Uterus (tissue), 4 donors: ENCODE results near the gene ARHGAP15. TPM values are rescaled to one million over a fixed set of nuclear protein-coding genes. Genes with fewer than 3 reads are reported as not detected.

Source experiments
- DNase-seq, 2 donors: peaks; one replicate each; pipeline ENCODE4 v3.0.0-alpha.2; 2019 to 2020
- H3K27ac ChIP-seq, 2 donors: fragments of 200-600 bp; sonication (generic); 1 replicate in 1 of 2; 2 replicates in 1 of 2; pipeline ENCODE4 v1.5.1; 2016 to 2018
- H3K27me3 ChIP-seq, 2 donors: fragments of 200-600 bp; sonication (generic); one replicate each; pipeline ENCODE4 v1.5.1; 2018 to 2019; ENCODE audit warnings: control low read depth in 1 of 2
- H3K36me3 ChIP-seq, 2 donors: fragments of 200-600 bp; sonication (generic); one replicate each; pipeline ENCODE4 v1.5.1; 2019; ENCODE audit warnings: control low read depth in 1 of 2
- H3K4me1 ChIP-seq, 2 donors: fragments of 200-600 bp; sonication (generic); one replicate each; pipeline ENCODE4 v1.5.1; 2018 to 2019; ENCODE audit warnings: control low read depth in 1 of 2
- H3K4me3 ChIP-seq, 2 donors: fragments of 200-600 bp; sonication (generic); 1 replicate in 1 of 2; 2 replicates in 1 of 2; pipeline ENCODE4 v1.5.1; 2018 to 2019; ENCODE audit warnings: mild to moderate bottlenecking in 1 of 2
- H3K9me3 ChIP-seq, 2 donors: fragments of 200-600 bp; sonication (generic); one replicate each; pipeline ENCODE4 v1.5.1; 2019; ENCODE audit warnings: control low read depth in 1 of 2
- CTCF ChIP-seq, 4 experiments: fragments of 200-600 bp in 2 of 4; fragments of 450-650 bp in 2 of 4; sonication (generic) in 2 of 4; IDR thresholded peaks; one replicate each; pipeline ENCODE4 v1.5.1; 2016 to 2019; ENCODE audit warnings: antibody characterized with exemption in 4 of 4, mild to moderate bottlenecking in 2 of 4, moderate library complexity in 1 of 4
- POLR2A ChIP-seq, 2 donors: fragments of 450-650 bp; IDR thresholded peaks; one replicate each; pipeline ENCODE4 v1.6.1; 2016; ENCODE audit warnings: antibody characterized with exemption in 2 of 2, mild to moderate bottlenecking in 1 of 2, moderate library complexity in 1 of 2
- intact Hi-C: fragments of 100-400 bp; cut with DNase I; formaldehyde crosslinking; loops from one replicate; pipeline ENCODE4 v1.15.1; 2023; ENCODE audit warnings: low total_unique reads
- total RNA-seq, 4 donors: library from RNA; depleted of rRNA in 3 of 4; stranded (reverse); fragments of >200 nt in 3 of 4; gene quantifications; one replicate each; pipeline versions ENCODE4 v1.1.0 to v1.2.4, GENCODE V29; 2014 to 2023
- donor health status: DM: yes; HTN: yes; CAD: no.

ARHGAP15 gene
- total RNA-seq, 4 donors from 2014 or later: 0.88 to 28.4 (median 6.6) TPM

- H3K4me1 ChIP-seq: no peaks in the 10 kb centered on the region
- no peak overlapping the region for H3K27ac ChIP-seq
- H3K36me3 ChIP-seq: no peaks in the 10 kb centered on the region
- H3K4me3 ChIP-seq: no peak overlapping the region
- no peak for TF ChIP-seq CTCF (IDR thresholded peaks at IDR 0.05)
- no peak for TF ChIP-seq POLR2A (IDR thresholded peaks at IDR 0.05)
- no peaks in the 10 kb centered on the region for H3K9me3 ChIP-seq
- no peak for DNase-seq
- intact Hi-C loops: no loop called here
- no peaks in the 10 kb centered on the region for H3K27me3 ChIP-seq
Observed at GRCh38 chr2:143702931-143703330, 573.7 kb downstream of the ARHGAP15 start.

- H3K4me1 ChIP-seq: no peaks in the 10 kb centered on the region
Observed at GRCh38 chr2:143704451-143705106, 575.4 kb downstream of the ARHGAP15 start.

GRCh38 chr2:143705108-143705707 lies 576.0 kb downstream of the ARHGAP15 start:
- Histone ChIP-seq H3K27ac (no peak overlapping the region), H3K9me3 (no peaks in the 10 kb centered on the region), H3K27me3 (no peaks in the 10 kb centered on the region), H3K36me3 (no peaks in the 10 kb centered on the region), H3K4me1 (no peaks in the 10 kb centered on the region), H3K4me3 (no peak overlapping the region)
- DNase-seq: no peak
- intact Hi-C loops: no loop called here
- TF ChIP-seq POLR2A (IDR thresholded peaks at IDR 0.05): no peak
- TF ChIP-seq CTCF (IDR thresholded peaks at IDR 0.05): no peak

More at GRCh38 chr2:143704451-143705106, 575.4 kb downstream of the ARHGAP15 start:
- Histone ChIP-seq H3K4me3 (no peak overlapping the region), H3K27ac (no peak overlapping the region), H3K9me3 (no peaks in the 10 kb centered on the region), H3K36me3 (no peaks in the 10 kb centered on the region), H3K27me3 (no peaks in the 10 kb centered on the region)
- no peak for DNase-seq
- TF ChIP-seq POLR2A (IDR thresholded peaks at IDR 0.05) (no peak), CTCF (IDR thresholded peaks at IDR 0.05) (no peak)
- intact Hi-C loops: no loop called here

GRCh38 chr2:143706354-143706753 lies 577.1 kb downstream of the ARHGAP15 start:
- H3K27ac ChIP-seq: no peak overlapping the region
- intact Hi-C loops: no loop called here
- H3K4me1 ChIP-seq: no peaks in the 10 kb centered on the region
- no peaks in the 10 kb centered on the region for H3K27me3 ChIP-seq
- H3K4me3 ChIP-seq: no peak overlapping the region
- TF ChIP-seq CTCF (IDR thresholded peaks at IDR 0.05): no peak
- no peak for TF ChIP-seq POLR2A (IDR thresholded peaks at IDR 0.05)
- H3K36me3 ChIP-seq: no peaks in the 10 kb centered on the region
- H3K9me3 ChIP-seq: no peaks in the 10 kb centered on the region
- DNase-seq: no peak

GRCh38 chr2:143708682-143709081 lies 579.5 kb downstream of the ARHGAP15 start:
- Histone ChIP-seq H3K27ac (peak overlapping the region in 1 of 2 donors; percentile 21), H3K9me3 (no peaks in the 10 kb centered on the region), H3K4me3 (no peak overlapping the region), H3K27me3 (no peaks in the 10 kb centered on the region), H3K36me3 (no peaks in the 10 kb centered on the region), H3K4me1 (no peaks in the 10 kb centered on the region)
- intact Hi-C loops: no loop called here
- TF ChIP-seq POLR2A (IDR thresholded peaks at IDR 0.05) (no peak), CTCF (IDR thresholded peaks at IDR 0.05) (no peak)
- DNase-seq: no peak
